PFSK-1 (cell line): ENCODE measurements around the gene GLIPR2.

Experiments used
- FOXP2 ChIP-seq: optimal IDR thresholded peaks from 2 replicates; pipeline ENCODE3; 2011; ENCODE audit warnings: borderline replicate concordance, control low read depth, inconsistent platforms; ENCODE audit not compliant: insufficient read depth; ENCODE audit errors: extremely low read length, extremely low read depth
- POLR2AphosphoS5 ChIP-seq: IDR thresholded peaks from 2 replicates; pipeline ENCODE4 v1.6.1; 2012; ENCODE audit warnings: low read depth, mild to moderate bottlenecking, control low read depth, low read length, moderate library complexity
- SIN3A ChIP-seq: IDR thresholded peaks from 2 replicates; pipeline ENCODE4 v1.6.1; 2012; ENCODE audit warnings: mild to moderate bottlenecking, low read length, moderate library complexity, borderline replicate concordance; ENCODE audit not compliant: insufficient read depth
- TAF1 ChIP-seq: IDR thresholded peaks from 2 replicates; pipeline ENCODE4 v1.6.1; 2012; ENCODE audit warnings: low read length, control low read depth, borderline replicate concordance; ENCODE audit not compliant: insufficient read depth
- TF ChIP-seq, protein P1 (sequence below), 2 experiments: IDR thresholded peaks; 2 replicates each; pipeline versions ENCODE4 v1.6.1 to v1.8.0; 2011 to 2012; ENCODE audit warnings: low read depth in 2 of 2, low read length in 2 of 2, control low read depth in 1 of 2, inconsistent platforms in 1 of 2, mild to moderate bottlenecking in 1 of 2, moderate library complexity in 1 of 2; ENCODE audit not compliant: insufficient read depth in 1 of 2

Gene GLIPR2

DNA sequence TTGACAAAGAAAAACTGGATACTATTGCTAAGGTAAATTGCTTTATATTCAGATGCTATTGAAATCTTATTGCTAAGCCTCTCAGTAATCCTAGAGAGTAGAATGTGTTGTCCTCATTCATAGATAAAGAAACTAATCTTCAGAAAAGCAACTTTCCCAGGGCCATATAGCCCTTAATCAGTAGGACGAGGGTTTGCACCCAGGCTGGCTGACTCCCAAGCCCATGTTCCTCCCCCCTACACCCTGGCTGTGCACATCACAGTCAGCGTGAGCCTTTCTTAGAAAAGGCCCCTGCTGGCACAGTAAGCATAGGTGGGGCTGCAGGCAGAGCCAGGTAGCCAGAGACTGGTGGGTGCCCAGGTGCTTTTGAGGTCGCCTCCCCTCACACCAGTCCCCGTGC lies 15.8 kb upstream of the GLIPR2 start:
- TF ChIP-seq, protein P1, sequence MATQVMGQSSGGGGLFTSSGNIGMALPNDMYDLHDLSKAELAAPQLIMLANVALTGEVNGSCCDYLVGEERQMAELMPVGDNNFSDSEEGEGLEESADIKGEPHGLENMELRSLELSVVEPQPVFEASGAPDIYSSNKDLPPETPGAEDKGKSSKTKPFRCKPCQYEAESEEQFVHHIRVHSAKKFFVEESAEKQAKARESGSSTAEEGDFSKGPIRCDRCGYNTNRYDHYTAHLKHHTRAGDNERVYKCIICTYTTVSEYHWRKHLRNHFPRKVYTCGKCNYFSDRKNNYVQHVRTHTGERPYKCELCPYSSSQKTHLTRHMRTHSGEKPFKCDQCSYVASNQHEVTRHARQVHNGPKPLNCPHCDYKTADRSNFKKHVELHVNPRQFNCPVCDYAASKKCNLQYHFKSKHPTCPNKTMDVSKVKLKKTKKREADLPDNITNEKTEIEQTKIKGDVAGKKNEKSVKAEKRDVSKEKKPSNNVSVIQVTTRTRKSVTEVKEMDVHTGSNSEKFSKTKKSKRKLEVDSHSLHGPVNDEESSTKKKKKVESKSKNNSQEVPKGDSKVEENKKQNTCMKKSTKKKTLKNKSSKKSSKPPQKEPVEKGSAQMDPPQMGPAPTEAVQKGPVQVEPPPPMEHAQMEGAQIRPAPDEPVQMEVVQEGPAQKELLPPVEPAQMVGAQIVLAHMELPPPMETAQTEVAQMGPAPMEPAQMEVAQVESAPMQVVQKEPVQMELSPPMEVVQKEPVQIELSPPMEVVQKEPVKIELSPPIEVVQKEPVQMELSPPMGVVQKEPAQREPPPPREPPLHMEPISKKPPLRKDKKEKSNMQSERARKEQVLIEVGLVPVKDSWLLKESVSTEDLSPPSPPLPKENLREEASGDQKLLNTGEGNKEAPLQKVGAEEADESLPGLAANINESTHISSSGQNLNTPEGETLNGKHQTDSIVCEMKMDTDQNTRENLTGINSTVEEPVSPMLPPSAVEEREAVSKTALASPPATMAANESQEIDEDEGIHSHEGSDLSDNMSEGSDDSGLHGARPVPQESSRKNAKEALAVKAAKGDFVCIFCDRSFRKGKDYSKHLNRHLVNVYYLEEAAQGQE (IDR thresholded peaks at IDR 0.05; ENCODE audit: insufficient read depth in 1 of 2, low read depth in 2 of 2, low read length in 2 of 2): no peak
- TF ChIP-seq FOXP2 (no peak), TAF1 (no peak), SIN3A (no peak), POLR2AphosphoS5 (no peak)

DNA sequence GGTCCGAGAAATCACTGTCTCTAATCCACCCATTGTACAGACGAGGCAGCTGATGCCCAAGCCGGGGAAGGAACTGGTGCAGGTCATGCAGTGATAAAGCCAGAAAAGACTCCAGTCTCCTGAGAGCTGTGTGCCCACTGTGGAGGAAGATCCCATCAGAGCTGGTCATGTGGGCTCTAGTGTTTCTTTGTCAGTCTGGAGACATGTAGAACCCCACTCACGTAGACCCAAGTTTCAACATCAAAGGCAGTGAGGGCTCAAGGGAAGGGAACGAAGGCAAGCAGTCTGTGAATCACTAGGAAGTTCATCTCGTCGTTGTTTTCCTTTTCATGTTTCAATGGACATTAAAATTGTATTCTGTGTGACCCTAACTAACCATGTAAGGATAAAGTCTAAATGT lies 14.6 kb upstream of the GLIPR2 start:
- TF ChIP-seq SIN3A: no peak
- TF ChIP-seq TAF1: no peak
- no peak for TF ChIP-seq POLR2AphosphoS5
- no peak for TF ChIP-seq FOXP2
- TF ChIP-seq, protein P1 (IDR thresholded peaks at IDR 0.05; ENCODE audit: insufficient read depth in 1 of 2, low read depth in 2 of 2, low read length in 2 of 2): no peak

GRCh38 chr9:36123515-36123914 lies 13.0 kb upstream of the GLIPR2 start:
- TF ChIP-seq TAF1 (no peak), SIN3A (no peak), FOXP2 (no peak), POLR2AphosphoS5 (no peak)
- TF ChIP-seq, protein P1 (IDR thresholded peaks at IDR 0.05; ENCODE audit: insufficient read depth in 1 of 2, low read depth in 2 of 2, low read length in 2 of 2): no peak

- TF ChIP-seq FOXP2: no peak
- no peak for TF ChIP-seq TAF1
- TF ChIP-seq SIN3A: no peak
- TF ChIP-seq POLR2AphosphoS5: no peak
- TF ChIP-seq, protein P1 (IDR thresholded peaks at IDR 0.05; ENCODE audit: insufficient read depth in 1 of 2, low read depth in 2 of 2, low read length in 2 of 2): no peak
Measured at GRCh38 chr9:36125062-36125855, 11.3 kb upstream of the GLIPR2 start.
